ENCODE results near the gene CREB5.

Gene CREB5

GRCh38 chr7:28711114-28711513 is 298.8 kb downstream of the CREB5 start:
- DNase-seq (ENCODE audit: low spot score) = no peak
- TF ChIP-seq, protein P1, sequence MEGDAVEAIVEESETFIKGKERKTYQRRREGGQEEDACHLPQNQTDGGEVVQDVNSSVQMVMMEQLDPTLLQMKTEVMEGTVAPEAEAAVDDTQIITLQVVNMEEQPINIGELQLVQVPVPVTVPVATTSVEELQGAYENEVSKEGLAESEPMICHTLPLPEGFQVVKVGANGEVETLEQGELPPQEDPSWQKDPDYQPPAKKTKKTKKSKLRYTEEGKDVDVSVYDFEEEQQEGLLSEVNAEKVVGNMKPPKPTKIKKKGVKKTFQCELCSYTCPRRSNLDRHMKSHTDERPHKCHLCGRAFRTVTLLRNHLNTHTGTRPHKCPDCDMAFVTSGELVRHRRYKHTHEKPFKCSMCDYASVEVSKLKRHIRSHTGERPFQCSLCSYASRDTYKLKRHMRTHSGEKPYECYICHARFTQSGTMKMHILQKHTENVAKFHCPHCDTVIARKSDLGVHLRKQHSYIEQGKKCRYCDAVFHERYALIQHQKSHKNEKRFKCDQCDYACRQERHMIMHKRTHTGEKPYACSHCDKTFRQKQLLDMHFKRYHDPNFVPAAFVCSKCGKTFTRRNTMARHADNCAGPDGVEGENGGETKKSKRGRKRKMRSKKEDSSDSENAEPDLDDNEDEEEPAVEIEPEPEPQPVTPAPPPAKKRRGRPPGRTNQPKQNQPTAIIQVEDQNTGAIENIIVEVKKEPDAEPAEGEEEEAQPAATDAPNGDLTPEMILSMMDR (IDR thresholded peaks at IDR 0.05; ENCODE audit: borderline replicate concordance, control extremely low read depth, extremely low read depth, insufficient read depth, missing control alignments) = no peak
- in situ Hi-C loops (cut with MboI; ENCODE audit: low sequenced_read_pairs, unreplicated experiment) = no loop called here

DNA sequence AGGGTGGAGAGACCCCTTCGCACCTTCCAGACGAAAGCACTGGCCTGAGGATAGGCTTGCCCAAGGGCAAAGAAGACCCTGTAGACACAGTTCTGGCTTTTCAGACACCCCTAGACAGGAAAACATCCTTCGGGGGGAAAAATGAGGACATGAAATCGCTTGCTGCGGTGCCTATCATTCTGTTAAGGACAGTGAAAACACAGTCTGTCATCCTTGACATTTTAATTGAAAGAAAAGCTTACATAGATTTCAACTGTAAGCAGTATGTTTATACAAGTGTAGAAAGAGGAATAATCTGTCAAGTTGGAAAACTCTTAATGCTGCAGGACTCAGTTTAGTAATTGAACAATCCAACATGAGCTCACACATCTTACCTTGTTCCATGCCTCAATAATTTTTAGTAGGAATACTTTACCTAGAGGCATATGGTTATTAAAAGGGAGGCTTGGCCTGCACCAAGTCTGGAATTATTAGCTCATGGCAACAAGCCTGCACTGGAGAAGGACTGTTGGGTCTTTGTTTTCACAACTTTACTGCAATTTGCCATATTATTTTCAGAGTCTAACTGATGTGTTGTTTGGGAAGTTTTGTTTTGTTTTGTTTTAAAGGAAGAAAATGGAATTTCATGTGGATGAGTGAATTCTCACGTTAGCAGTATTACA is 302.3 kb downstream of the CREB5 start:
- TF ChIP-seq, protein P1 (IDR thresholded peaks at IDR 0.05; ENCODE audit: borderline replicate concordance, control extremely low read depth, extremely low read depth, insufficient read depth, missing control alignments) = no peak
- in situ Hi-C loops (cut with MboI; ENCODE audit: low sequenced_read_pairs, unreplicated experiment) = no loop called here
- no peak for DNase-seq (ENCODE audit: low spot score)

DNA sequence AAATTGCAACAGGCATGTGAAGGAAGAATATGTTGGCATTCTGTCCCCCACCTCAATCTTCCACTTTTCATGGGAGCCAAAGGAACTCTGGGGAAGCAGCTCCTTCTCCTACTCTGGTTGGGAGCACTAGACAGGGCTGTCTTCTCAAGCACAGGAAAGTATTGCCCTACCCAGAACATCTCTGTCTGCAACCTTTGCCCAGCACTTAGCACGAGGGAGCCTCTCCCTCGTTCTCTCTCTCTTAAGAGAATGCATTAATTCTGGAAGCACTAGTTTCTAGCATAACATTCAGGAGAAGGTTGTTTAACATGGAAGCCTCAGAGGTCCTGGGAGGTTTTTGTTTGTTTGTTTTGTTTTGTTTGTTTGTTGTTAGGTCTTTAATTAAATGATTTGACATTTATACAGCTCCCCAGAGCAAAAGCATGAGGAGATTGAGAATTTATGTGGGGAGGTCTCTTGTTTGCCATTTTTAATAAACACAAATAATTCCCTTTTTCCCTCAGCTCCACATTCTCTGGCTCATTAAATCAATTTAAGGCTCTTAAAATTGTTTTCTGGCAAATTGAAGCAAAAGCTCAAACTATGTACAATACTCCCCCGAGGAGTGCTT is 305.2 kb downstream of the CREB5 start:
- TF ChIP-seq, protein P1 (IDR thresholded peaks at IDR 0.05; ENCODE audit: borderline replicate concordance, control extremely low read depth, extremely low read depth, insufficient read depth, missing control alignments) = no peak
- no peak for DNase-seq (ENCODE audit: low spot score)
- in situ Hi-C loops (cut with MboI; ENCODE audit: low sequenced_read_pairs, unreplicated experiment) = no loop called here

- no peak for DNase-seq (ENCODE audit: low spot score)
- in situ Hi-C loops (cut with MboI; ENCODE audit: low sequenced_read_pairs, unreplicated experiment) = no loop called here
- TF ChIP-seq, protein P1 (IDR thresholded peaks at IDR 0.05; ENCODE audit: borderline replicate concordance, control extremely low read depth, extremely low read depth, insufficient read depth, missing control alignments) = no peak
Observed at GRCh38 chr7:28718055-28718481, 305.8 kb downstream of the CREB5 start.

DNA sequence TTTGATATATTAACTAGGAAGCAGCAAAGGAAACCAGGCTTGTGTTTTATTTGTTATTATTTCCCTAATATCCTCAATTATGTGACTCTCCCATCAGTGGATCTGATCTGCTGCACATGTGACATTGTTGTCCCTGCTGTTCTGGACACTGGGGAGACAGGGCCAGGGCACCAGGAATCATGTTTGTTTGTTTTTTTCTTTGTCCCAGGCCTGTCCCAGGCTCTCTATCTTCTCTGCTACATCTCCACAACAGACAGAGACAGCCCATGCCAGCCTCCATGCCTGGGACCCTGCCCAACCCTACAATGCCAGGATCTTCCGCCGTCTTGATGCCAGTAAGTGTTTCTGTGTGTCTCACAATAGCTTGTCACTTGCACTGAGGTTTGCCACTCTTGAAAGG is 306.2 kb downstream of the CREB5 start:
- no peak for DNase-seq (ENCODE audit: low spot score)
- in situ Hi-C loops (cut with MboI; ENCODE audit: low sequenced_read_pairs, unreplicated experiment) = no loop called here
- TF ChIP-seq, protein P1 (IDR thresholded peaks at IDR 0.05; ENCODE audit: borderline replicate concordance, control extremely low read depth, extremely low read depth, insufficient read depth, missing control alignments) = no peak

- in situ Hi-C loops (cut with MboI; ENCODE audit: low sequenced_read_pairs, unreplicated experiment) = no loop called here
- no peak for DNase-seq (ENCODE audit: low spot score)
Observed at GRCh38 chr7:28722684-28723083, 310.4 kb downstream of the CREB5 start.

More at GRCh38 chr7:28722684-28723083, 310.4 kb downstream of the CREB5 start:
- TF ChIP-seq, protein P1 (IDR thresholded peaks at IDR 0.05; ENCODE audit: borderline replicate concordance, control extremely low read depth, extremely low read depth, insufficient read depth, missing control alignments) = no peak
